GM19463 (cell line): ENCODE data around the gene KNDC1.
"Not testable (repeated sequence)": the region's sequence is repeated elsewhere in the genome, so short reads cannot be mapped to it uniquely, and the experiment has no call there.

Experiments used
- ATAC-seq: cut with Tn5 transposase; IDR thresholded peaks from one replicate; pipeline ENCODE4 v1.9.1; 2021; ENCODE audit warnings: mild to moderate bottlenecking, moderate library complexity; ENCODE audit not compliant: unreplicated experiment

KNDC1 gene

DNA sequence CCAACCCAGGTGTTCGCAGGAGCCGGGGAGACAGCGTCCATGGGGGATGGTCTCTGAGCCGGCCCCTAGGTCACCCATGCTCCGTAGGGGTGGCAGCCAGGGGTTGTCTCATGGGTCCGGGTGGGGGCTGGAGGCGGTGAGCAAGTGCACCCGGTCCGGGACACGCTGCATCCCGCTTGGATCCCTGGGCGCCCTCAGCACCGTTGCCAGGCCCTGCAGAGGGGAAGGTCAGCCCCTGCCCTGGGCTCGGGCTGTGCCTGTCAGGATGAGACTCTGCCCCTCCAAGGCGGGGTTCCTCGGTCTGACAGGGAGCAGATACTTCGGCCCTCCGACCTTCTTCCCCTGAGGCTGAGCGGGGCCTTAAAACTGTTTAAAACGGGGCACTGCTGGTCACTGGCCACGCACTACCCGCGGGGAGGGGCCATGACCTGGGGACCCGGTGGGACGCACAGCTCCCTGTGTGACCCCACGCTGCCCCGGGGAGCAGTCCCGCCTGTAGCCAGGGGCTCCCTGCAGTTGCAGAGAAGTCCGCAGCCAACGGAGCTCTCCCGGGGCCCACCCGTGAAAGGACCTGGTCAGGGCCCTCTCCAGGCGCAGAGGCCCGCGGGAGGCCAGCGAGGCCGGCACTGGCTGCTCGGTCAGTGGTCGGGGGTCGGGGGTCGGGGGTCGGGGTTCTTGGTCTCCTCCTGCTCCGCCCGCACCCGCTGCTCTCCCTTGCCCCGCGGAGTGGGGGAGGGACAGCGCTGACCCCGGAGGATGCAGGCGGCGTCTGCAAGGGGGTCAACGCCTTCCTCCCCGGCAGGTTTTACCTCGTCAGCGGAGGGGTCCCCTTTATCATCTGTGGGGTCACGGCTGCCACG, 33.4 kb upstream of the KNDC1 start:
- no peak for ATAC-seq

DNA sequence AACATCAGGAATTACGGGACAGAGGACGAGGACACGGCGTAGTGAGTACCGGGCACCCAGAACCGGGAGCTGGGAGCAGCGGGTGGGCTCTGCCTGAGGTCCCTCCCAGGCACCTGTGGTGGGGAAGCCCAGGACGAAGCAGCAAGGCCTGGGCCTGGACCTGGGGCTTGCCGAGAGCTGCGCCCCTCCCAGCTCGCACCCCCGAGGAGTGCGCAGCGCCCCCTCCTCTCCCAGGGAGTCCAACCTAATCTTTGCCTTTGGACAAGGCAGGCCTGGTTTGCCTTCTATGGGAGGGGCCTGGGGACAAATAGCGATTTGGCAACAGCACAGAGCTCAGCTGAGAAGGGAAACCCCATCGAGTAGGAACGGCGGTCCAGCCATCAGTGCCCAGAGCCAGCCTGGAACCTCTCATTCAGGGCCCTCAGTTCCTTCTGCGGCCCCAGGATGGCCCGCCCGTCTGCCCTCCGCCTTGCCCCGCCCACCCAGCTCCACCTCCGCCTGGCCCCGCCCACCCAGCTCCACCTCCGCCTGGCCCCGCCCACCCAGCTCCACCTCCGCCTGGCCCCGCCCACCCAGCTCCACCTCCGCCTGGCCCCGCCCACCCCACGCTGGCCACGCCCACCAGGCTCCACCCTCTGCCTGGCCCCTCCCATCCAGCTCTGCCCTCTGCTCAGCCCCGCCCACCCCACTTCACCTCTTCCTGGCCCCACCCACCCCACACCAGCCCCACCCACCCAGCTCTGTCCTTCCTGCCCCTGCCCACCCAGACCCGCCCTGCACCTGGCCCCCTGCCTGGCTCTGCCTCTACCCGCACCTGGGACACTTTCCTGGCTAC, 32.5 kb upstream of the KNDC1 start:
- ATAC-seq: no peak

DNA sequence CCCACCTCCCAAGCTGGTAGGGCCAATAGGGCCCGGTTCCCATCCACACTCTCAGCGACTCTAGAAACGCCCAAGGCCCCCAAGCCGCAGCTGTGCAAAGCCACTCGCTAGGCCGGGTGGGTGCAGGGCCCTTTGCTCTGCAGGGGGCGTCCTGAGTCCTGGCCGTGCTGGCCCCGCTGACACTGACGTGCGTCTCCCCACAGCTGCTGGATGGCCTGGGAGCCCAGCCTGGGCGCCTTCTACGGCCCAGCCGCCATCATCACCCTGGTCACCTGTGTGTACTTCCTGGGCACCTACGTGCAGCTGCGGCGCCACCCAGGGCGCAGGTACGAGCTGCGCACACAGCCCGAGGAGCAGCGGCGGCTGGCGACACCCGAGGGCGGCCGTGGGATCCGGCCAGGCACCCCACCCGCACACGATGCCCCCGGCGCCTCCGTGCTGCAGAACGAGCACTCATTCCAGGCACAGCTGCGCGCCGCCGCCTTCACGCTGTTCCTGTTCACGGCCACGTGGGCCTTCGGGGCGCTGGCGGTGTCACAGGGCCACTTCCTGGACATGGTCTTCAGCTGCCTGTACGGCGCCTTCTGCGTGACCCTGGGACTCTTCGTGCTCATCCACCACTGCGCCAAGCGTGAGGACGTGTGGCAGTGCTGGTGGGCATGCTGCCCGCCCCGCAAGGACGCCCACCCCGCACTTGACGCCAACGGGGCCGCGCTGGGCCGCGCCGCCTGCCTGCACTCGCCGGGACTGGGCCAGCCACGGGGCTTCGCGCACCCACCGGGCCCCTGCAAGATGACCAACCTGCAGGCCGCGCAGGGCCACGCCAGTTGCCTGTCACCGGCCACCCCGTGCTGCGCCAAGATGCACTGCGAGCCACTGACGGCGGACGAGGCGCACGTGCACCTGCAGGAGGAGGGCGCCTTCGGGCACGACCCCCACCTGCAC, 31.6 kb upstream of the KNDC1 start:
- no peak for ATAC-seq

DNA sequence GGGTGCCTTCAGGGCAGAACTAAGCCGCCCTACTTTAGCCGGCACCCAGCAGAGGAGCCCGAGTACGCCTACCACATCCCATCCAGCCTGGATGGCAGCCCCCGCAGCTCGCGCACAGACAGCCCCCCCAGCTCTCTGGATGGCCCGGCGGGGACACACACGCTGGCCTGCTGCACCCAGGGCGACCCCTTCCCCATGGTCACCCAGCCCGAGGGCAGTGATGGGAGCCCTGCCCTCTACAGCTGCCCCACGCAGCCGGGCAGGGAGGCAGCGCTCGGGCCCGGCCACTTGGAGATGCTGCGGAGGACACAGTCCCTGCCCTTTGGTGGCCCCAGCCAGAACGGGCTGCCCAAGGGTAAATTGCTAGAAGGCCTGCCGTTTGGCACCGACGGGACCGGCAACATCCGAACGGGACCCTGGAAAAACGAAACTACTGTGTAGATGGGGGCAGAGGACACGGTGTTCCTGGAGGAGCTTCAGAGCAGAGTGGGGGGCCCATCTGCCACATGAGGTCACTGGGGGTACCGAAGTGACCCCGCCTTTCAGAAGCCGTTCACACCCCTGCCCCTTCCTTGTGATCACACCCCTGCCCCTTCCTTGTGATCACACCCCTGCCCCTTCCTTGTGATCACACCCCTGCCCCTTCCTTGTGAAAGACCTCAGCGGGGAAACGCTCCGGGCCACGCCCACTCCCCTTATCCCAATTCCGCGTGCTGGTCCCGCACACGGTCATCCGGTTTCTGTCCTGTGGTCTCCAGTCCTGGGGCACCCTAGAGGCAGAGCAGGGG, 30.8 kb upstream of the KNDC1 start:
- ATAC-seq: no peak

DNA sequence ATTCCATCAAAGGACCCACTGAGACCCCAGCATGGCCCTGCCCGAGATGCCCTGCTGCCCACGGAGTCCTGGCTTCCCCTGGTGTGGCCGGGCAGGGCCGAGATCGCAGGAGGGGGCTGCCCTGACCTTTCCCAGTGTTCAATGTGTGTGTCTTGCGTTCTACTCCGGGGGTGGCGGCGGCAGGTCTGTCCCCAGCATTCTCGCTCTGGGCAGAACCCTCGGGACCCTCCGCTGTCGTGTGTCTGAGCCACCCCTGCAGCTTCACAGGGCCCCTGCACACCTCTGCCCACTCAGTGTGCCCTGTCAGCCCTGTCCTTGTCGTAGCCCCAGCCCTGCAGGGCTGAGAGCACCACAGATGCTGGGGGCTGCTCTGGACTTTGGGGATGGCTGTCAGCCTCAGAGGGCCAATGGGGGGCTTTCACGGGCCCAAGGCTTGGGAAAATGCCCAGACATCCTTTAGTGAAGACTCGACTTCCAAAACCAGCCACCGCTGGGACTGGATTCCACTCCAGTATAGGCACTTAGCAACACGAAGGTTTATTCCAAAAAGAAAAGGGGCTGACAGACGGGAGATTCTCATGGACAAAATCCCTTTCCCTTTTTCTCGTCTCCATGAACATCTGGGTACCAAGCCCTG, 30.0 kb upstream of the KNDC1 start:
- no peak for ATAC-seq

DNA sequence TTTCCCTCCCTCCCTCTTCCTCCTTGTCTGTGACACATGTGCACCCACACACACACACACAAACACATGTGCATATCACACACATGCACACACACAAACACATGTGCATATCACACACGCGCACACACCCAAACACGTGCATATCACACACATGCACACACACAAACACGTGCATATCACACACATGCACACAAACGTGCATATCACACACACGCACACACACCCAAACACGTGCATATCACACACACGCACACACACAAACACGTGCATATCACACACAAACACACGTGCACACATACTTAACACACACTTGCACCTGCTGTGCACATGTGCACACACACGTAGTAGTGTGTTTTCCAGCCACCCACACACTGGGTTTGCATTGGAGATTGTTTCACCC, 29.4 kb upstream of the KNDC1 start:
- ATAC-seq: no peak

DNA sequence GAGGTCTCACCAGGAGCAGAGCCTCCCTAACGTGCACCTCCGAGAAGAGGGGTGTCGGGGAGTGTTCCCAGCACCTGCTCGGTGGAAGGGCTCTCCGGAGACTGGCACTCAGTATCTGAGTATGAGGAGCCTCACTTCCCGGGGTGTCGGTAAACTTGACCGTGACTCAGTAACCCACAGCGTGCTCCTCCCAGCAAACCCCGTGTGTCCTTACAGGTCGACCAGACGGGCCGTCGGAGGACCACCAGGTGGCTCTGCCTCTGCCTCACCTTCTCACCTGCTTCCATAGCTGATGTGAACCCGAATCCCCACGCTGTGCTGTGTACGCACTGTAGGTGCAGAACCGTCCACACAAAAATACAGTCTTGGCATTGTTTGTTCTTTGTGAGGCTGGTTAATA, 29.0 kb upstream of the KNDC1 start:
- no peak for ATAC-seq

DNA sequence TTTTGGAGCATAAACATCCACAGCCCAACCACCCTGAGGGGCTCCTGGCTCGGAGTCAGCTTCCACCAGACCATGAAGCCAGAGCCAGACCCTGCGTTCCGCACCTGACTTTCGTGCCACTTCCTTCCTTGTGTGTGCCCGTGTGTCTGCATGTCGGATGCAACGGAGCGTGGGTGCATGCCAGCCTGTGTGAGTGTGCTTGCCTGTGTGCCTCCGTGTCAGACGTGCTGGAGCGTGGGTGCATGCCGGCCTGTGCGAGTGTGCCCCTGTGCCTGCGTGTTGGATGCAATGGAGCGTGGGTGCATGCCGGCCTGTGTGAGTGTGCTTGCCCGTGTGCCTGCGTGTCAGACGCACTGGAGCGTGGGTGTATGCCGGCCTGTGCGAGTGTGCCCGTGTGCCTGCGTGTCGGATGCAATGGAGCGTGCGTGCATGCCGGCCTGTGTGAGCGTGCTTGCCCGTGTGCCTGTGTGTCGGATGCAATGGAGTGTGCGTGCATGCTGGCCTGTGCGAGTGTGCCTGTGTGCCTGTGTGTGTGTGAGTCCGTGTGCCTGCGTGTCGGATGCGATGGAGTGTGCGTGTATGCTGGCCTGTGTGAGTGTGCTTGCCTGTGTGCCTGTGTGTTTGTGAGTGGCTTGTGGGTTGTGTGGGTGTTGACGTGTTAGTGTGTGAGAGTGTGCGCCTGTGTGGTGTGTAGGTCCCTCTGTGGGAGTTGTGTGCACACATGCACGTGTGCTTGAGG, 28.1 kb upstream of the KNDC1 start:
- ATAC-seq: no peak

DNA sequence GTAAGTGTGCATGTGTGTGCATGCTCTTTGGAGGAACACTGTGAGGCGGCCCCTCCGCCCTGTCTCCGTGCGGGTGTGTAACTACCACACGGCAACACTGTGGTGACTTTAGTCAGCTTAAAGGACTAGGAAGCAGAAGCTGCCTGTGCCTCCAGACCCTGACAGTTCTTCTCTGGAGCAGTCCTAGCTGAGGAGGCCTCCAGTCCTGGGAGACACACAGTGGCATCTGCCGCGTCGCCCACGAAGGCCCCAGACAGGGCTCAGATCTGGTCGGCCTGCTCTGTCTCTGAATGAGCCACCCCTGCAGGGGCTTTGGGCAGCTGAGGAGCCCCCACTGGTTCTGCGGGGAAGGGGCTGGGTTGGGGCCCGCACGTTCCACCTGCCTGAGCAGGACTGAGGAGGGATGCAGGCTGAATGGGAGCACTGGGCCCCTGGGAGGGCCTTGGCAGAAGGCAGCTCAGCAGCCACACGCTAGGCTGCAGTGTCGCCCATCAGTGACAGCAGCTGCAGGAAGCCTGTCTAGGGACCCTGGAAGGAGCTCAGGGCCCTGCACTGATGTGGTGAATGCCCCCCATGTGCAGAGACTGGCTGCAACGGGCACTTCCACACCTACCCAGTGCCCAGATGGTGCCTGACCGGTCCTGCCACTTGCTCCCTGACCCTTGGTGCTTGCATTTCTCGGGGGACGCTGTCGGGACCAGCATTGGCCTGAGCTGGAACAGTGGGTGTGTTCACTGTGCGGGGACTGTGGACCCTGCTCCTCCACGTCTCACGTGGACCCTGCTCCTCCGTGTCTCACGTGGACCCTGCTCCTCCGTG, 27.3 kb upstream of the KNDC1 start:
- no peak for ATAC-seq

DNA sequence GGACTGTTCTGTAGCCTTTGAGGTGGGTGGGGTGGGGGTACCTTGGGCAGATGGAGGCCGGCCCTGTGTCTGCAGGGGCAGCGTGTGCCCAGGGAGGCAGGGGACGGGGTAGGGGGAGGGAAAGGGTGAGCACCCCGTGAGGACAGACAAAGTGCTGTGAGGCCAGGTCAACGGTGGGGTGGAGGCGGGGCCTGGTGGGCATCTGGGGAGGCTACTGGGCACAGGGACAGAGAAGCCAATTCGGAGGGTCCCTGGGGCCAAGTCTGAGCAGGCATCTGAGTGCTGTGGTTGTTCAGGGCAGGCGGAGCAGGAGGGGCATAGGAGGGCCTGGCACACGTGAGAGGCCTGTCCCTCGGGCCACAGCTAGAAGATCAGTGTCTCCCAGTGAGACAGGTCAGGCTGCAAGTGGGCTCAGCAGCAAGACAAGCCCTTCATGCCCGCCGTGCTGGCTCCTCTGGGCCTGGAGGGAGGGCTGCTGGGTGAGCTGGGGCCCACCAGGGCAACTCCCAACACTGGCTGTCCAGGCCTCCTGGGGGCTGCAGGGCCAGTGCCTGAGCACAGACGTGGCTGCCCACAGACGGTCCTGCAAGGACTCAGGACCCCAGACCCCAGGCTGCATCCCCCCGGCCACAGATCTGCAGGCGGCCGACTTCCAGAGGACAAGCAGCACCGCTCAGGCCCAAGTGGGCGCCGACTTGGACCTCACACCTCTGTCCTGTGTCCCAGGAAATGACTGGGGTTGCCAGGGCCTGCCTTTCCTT, 26.4 kb upstream of the KNDC1 start:
- no peak for ATAC-seq

DNA sequence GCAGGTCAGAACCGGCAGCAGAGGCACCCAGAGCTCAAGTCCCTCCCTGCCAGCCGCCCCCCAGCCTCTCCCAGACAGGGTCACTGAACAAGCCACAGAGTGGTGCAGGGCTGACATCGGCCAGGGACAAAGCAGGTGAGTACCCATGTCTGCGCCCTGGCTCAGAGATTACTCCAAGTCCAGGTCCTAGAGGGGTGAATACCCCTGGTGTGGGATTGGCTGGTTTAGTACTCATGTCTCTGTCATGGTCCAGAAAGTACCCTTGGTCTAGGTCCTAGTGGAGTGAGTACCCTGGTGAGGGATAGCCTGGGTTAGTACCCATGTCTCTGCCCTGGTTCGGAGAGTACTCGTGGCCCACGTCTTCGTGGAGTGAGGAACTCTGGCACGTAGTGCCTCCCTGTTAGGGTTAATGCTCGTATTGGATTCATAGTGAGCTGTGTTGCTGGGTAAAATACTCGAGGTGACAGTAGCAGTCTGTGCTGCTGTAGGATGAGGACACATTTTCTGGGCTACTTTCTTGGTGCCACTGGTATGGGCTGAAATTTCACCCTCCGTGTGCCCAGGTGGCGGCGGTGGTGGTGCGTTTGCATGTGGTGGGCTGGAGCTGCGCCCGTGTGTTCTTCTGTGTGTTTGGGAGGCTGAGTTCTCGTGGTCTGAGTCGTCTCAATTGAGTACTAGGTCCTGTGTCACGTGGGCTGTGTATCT, 25.5 kb upstream of the KNDC1 start:
- no peak for ATAC-seq

DNA sequence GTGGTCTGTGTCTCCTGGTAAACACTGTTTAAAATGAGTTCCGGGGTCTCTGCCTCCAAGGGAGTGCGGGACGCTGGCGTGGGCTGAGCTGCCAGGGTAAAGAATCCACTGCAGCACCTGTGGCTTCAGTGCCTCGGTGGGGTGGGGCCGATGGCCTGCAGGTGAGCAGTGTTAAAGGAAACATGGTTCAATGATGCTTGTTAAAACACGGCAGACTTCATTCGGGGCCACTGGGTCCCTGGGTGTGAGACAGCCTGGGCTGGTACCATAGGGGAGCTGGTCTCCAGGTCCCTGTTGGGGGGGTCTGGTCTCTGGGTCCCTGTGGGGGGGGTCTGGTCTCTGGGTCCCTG, 24.9 kb upstream of the KNDC1 start:
- no peak for ATAC-seq

DNA sequence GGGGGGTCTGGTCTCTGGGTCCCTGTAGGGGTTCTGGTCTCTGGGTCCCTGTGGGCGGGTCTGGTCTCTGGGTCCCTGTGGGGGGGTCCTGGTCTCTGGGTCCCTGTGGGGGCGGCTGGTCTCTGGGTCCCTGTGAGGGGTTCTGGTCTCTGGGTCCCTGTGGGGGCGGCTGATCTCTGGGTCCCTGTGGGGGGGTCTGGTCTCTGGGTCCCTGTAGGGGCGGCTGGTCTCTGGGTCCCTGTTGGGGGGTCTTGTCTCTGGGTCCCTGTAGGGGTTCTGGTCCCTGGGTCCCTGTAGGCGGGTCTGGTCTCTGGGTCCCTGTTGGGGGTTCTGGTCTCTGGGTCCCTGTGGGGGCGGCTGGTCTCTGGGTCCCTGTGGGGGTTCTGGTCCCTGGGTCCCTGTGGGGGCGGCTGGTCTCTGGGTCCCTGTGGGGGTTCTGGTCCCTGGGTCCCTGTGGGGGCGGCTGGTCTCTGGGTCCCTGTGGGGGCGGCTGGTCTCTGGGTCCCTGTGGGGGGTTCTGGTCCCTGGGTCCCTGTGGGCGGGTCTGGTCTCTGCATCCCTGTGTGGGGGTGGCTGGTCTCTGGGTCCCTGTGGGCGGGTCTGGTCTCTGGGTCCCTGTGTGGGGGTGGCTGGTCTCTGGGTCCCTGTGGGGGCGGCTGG, 22.4 kb upstream of the KNDC1 start:
- not testable (repeated sequence) for ATAC-seq

DNA sequence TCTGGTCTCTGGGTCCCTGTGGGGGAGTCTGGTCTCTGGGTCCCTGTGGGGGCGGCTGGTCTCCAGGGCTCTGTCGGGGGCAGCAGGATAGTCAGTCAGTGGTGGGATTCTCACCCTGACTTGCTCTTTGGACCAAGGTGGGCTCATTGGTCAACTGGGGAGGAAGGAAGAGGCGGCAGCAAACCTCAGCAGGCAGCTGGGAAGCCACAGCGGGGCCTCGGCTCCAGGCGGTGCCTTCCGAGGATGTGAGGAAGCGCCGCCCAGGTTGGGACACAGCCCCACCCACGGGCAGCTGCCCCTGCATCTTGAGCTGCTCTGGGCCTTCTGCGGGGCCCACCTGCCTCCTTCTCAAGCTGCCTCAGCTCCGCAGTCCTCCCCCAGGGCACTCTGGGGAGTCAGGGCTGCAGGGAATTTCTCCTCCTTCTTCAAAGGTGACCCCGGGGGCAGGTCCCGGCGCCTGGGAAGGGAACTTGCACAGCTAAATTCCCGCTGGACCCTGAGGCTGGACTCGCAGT, 20.4 kb upstream of the KNDC1 start:
- no peak for ATAC-seq

DNA sequence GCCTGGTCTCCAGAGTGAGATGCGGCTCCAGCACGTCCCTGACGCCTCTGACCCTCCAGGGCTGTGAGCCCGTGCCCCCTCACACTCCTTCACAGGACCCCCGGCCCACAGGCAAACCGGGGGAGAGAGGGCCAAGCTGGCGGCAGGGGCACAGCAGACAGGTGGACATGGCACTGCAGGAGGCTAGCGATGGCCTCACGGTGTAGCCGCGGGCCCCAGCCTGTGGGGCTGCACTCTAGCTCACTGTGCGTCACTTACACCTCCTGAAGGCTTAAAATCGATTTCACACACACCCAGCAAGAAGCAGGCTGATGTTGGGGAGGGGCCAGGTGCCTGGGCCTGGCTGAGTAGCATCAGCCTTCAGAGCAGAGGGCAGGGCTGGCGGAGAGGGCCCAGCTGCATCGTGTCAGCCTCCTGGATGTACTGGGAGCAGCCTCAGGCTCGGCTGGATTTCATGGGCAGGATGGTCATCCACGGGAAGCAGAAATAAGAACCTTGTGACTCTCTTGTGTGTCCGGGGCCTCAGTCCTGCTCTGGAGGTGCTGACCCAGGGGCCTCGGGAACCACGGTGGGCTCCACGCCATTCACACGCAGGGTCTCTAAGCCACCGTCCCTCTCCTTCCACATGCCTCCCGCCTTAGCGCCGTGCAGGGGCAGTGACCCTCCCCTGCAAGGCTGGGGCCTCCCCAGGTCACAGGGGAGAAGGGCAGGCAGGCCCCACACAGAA, 19.4 kb upstream of the KNDC1 start:
- no peak for ATAC-seq
